Fibroblast of upper back skin (primary cell): ENCODE data around the gene CARS2.
"Not testable (repeated sequence)": the region's sequence is repeated elsewhere in the genome, so short reads cannot be mapped to it uniquely, and the experiment has no call there.

Experiments used
- DNase-seq: peaks from one replicate; pipeline ENCODE4 v3.0.0-alpha.2; 2013

The CARS2 gene

GRCh38 chr13:110705826-110706569, at the start of gene CARS2:
TSS of gene CARS2 (minus strand) at chr13:110706116. CDS start at chr13:110706093, 23 bp downstream.
- DNase-seq, result peak; percentile 95

- no peak for DNase-seq
Measured at GRCh38 chr13:110748271-110748670, 42.4 kb upstream of the CARS2 start.

- DNase-seq, result peak; percentile 3
Measured at GRCh38 chr13:110746438-110746837, 40.5 kb upstream of the CARS2 start.

- no peak for DNase-seq
Measured at GRCh38 chr13:110743687-110744086, 37.8 kb upstream of the CARS2 start.

GRCh38 chr13:110737555-110737954, 31.6 kb upstream of the CARS2 start:
- no peak for DNase-seq

- DNase-seq, result no peak
Measured at GRCh38 chr13:110734561-110734960, 28.6 kb upstream of the CARS2 start.

GRCh38 chr13:110731072-110731471, 25.2 kb upstream of the CARS2 start:
- DNase-seq, result no peak

- no peak for DNase-seq
Measured at GRCh38 chr13:110726726-110727125, 20.8 kb upstream of the CARS2 start.

GRCh38 chr13:110726153-110726552, 20.2 kb upstream of the CARS2 start:
- DNase-seq, result not testable (repeated sequence)

GRCh38 chr13:110723598-110723997, 17.7 kb upstream of the CARS2 start:
- no peak for DNase-seq

- no peak for DNase-seq
Measured at GRCh38 chr13:110722971-110723370, 17.1 kb upstream of the CARS2 start.

- DNase-seq, result no peak
Measured at GRCh38 chr13:110719036-110719710, 13.3 kb upstream of the CARS2 start.

- no peak for DNase-seq
Measured at GRCh38 chr13:110716247-110716515, 10.3 kb upstream of the CARS2 start.

- DNase-seq, result peak; percentile 100
Measured at GRCh38 chr13:110715395-110716246, 9.7 kb upstream of the CARS2 start.

GRCh38 chr13:110714797-110715394, 9.0 kb upstream of the CARS2 start:
- peak; percentile 37 for DNase-seq

- peak; percentile 25 for DNase-seq
Measured at GRCh38 chr13:110713981-110714796, 8.3 kb upstream of the CARS2 start.

- DNase-seq, result no peak
Measured at GRCh38 chr13:110713642-110713952, 7.7 kb upstream of the CARS2 start, which contains the start of gene ING1. TSS of gene ING1 (plus strand) at chr13:110713700. CDS start at chr13:110714150, 450 bp downstream.

- peak; percentile 100 for DNase-seq
Measured at GRCh38 chr13:110712849-110713641, 7.1 kb upstream of the CARS2 start.

GRCh38 chr13:110712081-110712848, 6.3 kb upstream of the CARS2 start:
- DNase-seq, result peak; percentile 86

- DNase-seq, result no peak
Measured at GRCh38 chr13:110706570-110707372, 855 bp upstream of the CARS2 start.
